Measurements from ENCODE around the gene MIS12.

GRCh38 chr17:5478992-5479391, 7.4 kb upstream of the MIS12 start:
- no peak for TF ChIP-seq EZH2 (IDR thresholded peaks at IDR 0.05; ENCODE audit: low read depth, low read length, severe bottlenecking)
- TF ChIP-seq SP1 (IDR thresholded peaks at IDR 0.05; ENCODE audit: low read depth, low read length), result no peak
- TF ChIP-seq CTCF (IDR thresholded peaks at IDR 0.05; ENCODE audit: control extremely low read depth in 1 of 3, insufficient read depth in 1 of 3, low read depth in 1 of 3, low read length in 3 of 3), result no peak
- no peak for TF ChIP-seq POLR2AphosphoS5 (IDR thresholded peaks at IDR 0.05; ENCODE audit: low read depth, low read length)
- TF ChIP-seq POLR2A (IDR thresholded peaks at IDR 0.05; ENCODE audit: control extremely low read depth in 1 of 2, low read depth in 2 of 2, low read length in 2 of 2), result no peak
- no peak for TF ChIP-seq ZNF274 (IDR thresholded peaks at IDR 0.05; ENCODE audit: borderline replicate concordance, extremely low read depth, low read length)
- TF ChIP-seq TBP (IDR thresholded peaks at IDR 0.05; ENCODE audit: low read depth, low read length), result no peak
- no peak for TF ChIP-seq CHD1 (IDR thresholded peaks at IDR 0.05; ENCODE audit: low read depth, low read length)
- TF ChIP-seq NANOG (IDR thresholded peaks at IDR 0.05; ENCODE audit: insufficient read depth, low read depth, low read length, poor library complexity, severe bottlenecking), result no peak
- no peak for TF ChIP-seq PHF8 (conservative IDR thresholded peaks at IDR 0.05; ENCODE audit: low read depth, low read length)
- no peak for TF ChIP-seq TCF12 (IDR thresholded peaks at IDR 0.05; ENCODE audit: low read depth, low read length)
- TF ChIP-seq CBX5 (IDR thresholded peaks at IDR 0.05; ENCODE audit: low read depth, low read length), result no peak
- TF ChIP-seq TAF1 (IDR thresholded peaks at IDR 0.05; ENCODE audit: low read depth, low read length), result no peak
- no peak for TF ChIP-seq JUND (IDR thresholded peaks at IDR 0.05; ENCODE audit: low read length)
